ENCODE measurements around the gene MAP1S. TPM values are rescaled to one million over a fixed set of nuclear protein-coding genes. Genes with fewer than 3 reads are reported as not detected.

The MAP1S gene
- total RNA-seq, 1 donor from 2014 or later: 67.1 TPM

- no peak for DNase-seq
- intact Hi-C loops (cut with DNase I): no loop called here
- H3K4me1 ChIP-seq: peaks cover 23% of the 10 kb centered on the region
- H3K36me3 ChIP-seq: no peaks in the 10 kb centered on the region
- H3K27ac ChIP-seq: no peak overlapping the region
- H3K4me3 ChIP-seq: no peak overlapping the region
- H3K27me3 ChIP-seq (ENCODE audit: low read depth): peaks cover 42% of the 10 kb centered on the region
- no peaks in the 10 kb centered on the region for H3K9me3 ChIP-seq
- TF ChIP-seq CTCF (IDR thresholded peaks at IDR 0.05): no peak
- no peak for ATAC-seq
Measured at GRCh38 chr19:17682273-17682672, 37.0 kb upstream of the MAP1S start.

GRCh38 chr19:17683078-17683477, 36.2 kb upstream of the MAP1S start:
- Histone ChIP-seq H3K9me3 (no peaks in the 10 kb centered on the region), H3K36me3 (no peaks in the 10 kb centered on the region), H3K27me3 (ENCODE audit: low read depth) (peaks cover 49% of the 10 kb centered on the region), H3K4me3 (no peak overlapping the region), H3K27ac (no peak overlapping the region), H3K4me1 (peaks cover 23% of the 10 kb centered on the region)
- DNase-seq (no peak), ATAC-seq (no peak)
- TF ChIP-seq CTCF (IDR thresholded peaks at IDR 0.05): no peak
- intact Hi-C loops (cut with DNase I): no loop called here

DNA sequence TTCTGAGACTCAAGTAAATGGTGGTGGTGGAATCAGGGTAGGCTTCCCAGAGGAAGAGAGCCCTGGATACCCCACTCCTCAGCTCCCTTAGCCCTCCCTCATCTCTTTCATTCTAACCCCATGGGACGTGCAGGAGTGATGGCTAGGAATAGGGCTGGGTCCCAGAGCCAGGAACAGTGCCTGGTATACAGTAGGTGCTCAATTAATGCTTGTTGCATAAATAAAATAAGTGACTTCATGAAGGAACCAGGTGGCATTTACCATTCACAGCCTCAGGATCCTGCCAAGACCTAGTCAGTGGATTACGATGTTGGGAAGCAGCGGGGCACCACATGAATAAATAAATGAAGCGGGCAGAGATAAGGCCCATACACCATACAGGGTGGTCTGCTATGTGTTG, 35.0 kb upstream of the MAP1S start:
- intact Hi-C loops (cut with DNase I): no loop called here

GRCh38 chr19:17685451-17686022, 33.7 kb upstream of the MAP1S start:
- peaks cover 69% of the 10 kb centered on the region for H3K27me3 ChIP-seq (ENCODE audit: low read depth)
- no peak for DNase-seq
- ATAC-seq: no peak
- H3K27ac ChIP-seq: no peak overlapping the region
- H3K4me3 ChIP-seq: no peak overlapping the region
- H3K9me3 ChIP-seq: no peaks in the 10 kb centered on the region
- TF ChIP-seq CTCF (IDR thresholded peaks at IDR 0.05): no peak
- no peaks in the 10 kb centered on the region for H3K36me3 ChIP-seq
- intact Hi-C loops (cut with DNase I): no loop called here
- H3K4me1 ChIP-seq: peaks cover 22% of the 10 kb centered on the region

More for the DNA sequence above, 35.0 kb upstream of the MAP1S start:
- Histone ChIP-seq H3K27ac (no peak overlapping the region), H3K36me3 (no peaks in the 10 kb centered on the region), H3K27me3 (ENCODE audit: low read depth) (peaks cover 61% of the 10 kb centered on the region), H3K4me1 (peaks cover 27% of the 10 kb centered on the region), H3K9me3 (no peaks in the 10 kb centered on the region), H3K4me3 (no peak overlapping the region)
- TF ChIP-seq CTCF (IDR thresholded peaks at IDR 0.05): no peak
- ATAC-seq (no peak), DNase-seq (no peak)

GRCh38 chr19:17686023-17686521, 33.2 kb upstream of the MAP1S start:
- peaks cover 19% of the 10 kb centered on the region for H3K4me1 ChIP-seq
- no peaks in the 10 kb centered on the region for H3K9me3 ChIP-seq
- TF ChIP-seq CTCF (IDR thresholded peaks at IDR 0.05): no peak
- no peak for DNase-seq
- intact Hi-C loops (cut with DNase I): no loop called here
- H3K36me3 ChIP-seq: no peaks in the 10 kb centered on the region
- H3K27me3 ChIP-seq (ENCODE audit: low read depth): peaks cover 69% of the 10 kb centered on the region
- H3K4me3 ChIP-seq: peak overlapping the region; percentile 23
- H3K27ac ChIP-seq: no peak overlapping the region
- ATAC-seq: peak in 1 of 2 donors; percentile 11
